Activated CD8-positive, alpha-beta memory T cell treated with anti-CD3 and anti-CD28 coated beads for 48 hours (primary cell): ENCODE measurements around the gene FRMD4B.

Source experiments
- DNase-seq, 3 experiments: peaks; one replicate each; pipeline ENCODE4 v3.0.0-alpha.2; 2020; ENCODE audit warnings: low read depth in 2 of 3, low spot score in 2 of 3

The FRMD4B gene

GRCh38 chr3:69385723-69386555 lies at the start of gene FRMD4B:
FRMD4B (minus strand) TSS chr3:69386088; CDS start chr3:69385989, 99 bp downstream.
- peak in 1 of 3 experiments; percentile 10 for DNase-seq

GRCh38 chr3:69433969-69434325 lies 48.1 kb upstream of the FRMD4B start:
- DNase-seq: no peak

- no peak for DNase-seq
These were observed 47.5 kb upstream of the FRMD4B start for GRCh38 chr3:69433121-69433968.

- no peak for DNase-seq
These were observed 42.9 kb upstream of the FRMD4B start for GRCh38 chr3:69428657-69429255.

GRCh38 chr3:69426967-69427304 lies 41.0 kb upstream of the FRMD4B start:
- no peak for DNase-seq

- no peak for DNase-seq
These were observed 40.5 kb upstream of the FRMD4B start for GRCh38 chr3:69426291-69426966.

GRCh38 chr3:69425249-69425648 lies 39.4 kb upstream of the FRMD4B start:
- no peak for DNase-seq

- no peak for DNase-seq
These were observed 37.7 kb upstream of the FRMD4B start for GRCh38 chr3:69423463-69424155.

GRCh38 chr3:69422751-69423150 lies 36.9 kb upstream of the FRMD4B start:
- no peak for DNase-seq

GRCh38 chr3:69420781-69421520 lies 35.1 kb upstream of the FRMD4B start:
- no peak for DNase-seq

GRCh38 chr3:69419276-69419675 lies 33.4 kb upstream of the FRMD4B start:
- no peak for DNase-seq

- no peak for DNase-seq
These were observed 31.7 kb upstream of the FRMD4B start for GRCh38 chr3:69417541-69418078.

- no peak for DNase-seq
These were observed 27.8 kb upstream of the FRMD4B start for GRCh38 chr3:69413551-69414207.

GRCh38 chr3:69411346-69411745 lies 25.5 kb upstream of the FRMD4B start:
- DNase-seq: no peak

- DNase-seq: no peak
These were observed 24.4 kb upstream of the FRMD4B start for GRCh38 chr3:69410301-69410700.

- DNase-seq: no peak
These were observed 23.9 kb upstream of the FRMD4B start for GRCh38 chr3:69409831-69410230.

GRCh38 chr3:69409011-69409410 lies 23.1 kb upstream of the FRMD4B start:
- DNase-seq: no peak

GRCh38 chr3:69408542-69408941 lies 22.7 kb upstream of the FRMD4B start:
- no peak for DNase-seq

- no peak for DNase-seq
These were observed 22.0 kb upstream of the FRMD4B start for GRCh38 chr3:69407908-69408307.
